ENCODE results near the gene SMIM13. TPM values are rescaled to one million over a fixed set of nuclear protein-coding genes. Genes with fewer than 3 reads are reported as not detected.

Gene SMIM13
- total RNA-seq, 1 donor from 2014 or later: 24.2 TPM

GRCh38 chr6:11144393-11144851, 50.8 kb downstream of the SMIM13 start:
- TF ChIP-seq, protein P1, sequence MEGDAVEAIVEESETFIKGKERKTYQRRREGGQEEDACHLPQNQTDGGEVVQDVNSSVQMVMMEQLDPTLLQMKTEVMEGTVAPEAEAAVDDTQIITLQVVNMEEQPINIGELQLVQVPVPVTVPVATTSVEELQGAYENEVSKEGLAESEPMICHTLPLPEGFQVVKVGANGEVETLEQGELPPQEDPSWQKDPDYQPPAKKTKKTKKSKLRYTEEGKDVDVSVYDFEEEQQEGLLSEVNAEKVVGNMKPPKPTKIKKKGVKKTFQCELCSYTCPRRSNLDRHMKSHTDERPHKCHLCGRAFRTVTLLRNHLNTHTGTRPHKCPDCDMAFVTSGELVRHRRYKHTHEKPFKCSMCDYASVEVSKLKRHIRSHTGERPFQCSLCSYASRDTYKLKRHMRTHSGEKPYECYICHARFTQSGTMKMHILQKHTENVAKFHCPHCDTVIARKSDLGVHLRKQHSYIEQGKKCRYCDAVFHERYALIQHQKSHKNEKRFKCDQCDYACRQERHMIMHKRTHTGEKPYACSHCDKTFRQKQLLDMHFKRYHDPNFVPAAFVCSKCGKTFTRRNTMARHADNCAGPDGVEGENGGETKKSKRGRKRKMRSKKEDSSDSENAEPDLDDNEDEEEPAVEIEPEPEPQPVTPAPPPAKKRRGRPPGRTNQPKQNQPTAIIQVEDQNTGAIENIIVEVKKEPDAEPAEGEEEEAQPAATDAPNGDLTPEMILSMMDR (IDR thresholded peaks at IDR 0.05; ENCODE audit: insufficient read depth, low read depth, low read length): peak; percentile 98
- TF ChIP-seq EZH2 (IDR thresholded peaks at IDR 0.05; ENCODE audit: insufficient read depth, low read length): no peak

GRCh38 chr6:11146117-11146826, 52.6 kb downstream of the SMIM13 start:
- DNase-seq (ENCODE audit: low read depth) (no peak), FAIRE-seq (no peak)
- Mint-ChIP-seq H3K4me3 (ENCODE audit: unreplicated experiment) (no peak overlapping the region), H3K36me3 (ENCODE audit: low read depth, unreplicated experiment) (no peaks in the 10 kb centered on the region), H3K4me1 (ENCODE audit: low read depth, unreplicated experiment) (peaks cover 8% of the 10 kb centered on the region), H3K27me3 (ENCODE audit: low read depth, unreplicated experiment) (no peaks in the 10 kb centered on the region), H3K9me3 (ENCODE audit: unreplicated experiment) (no peaks in the 10 kb centered on the region), H3K27ac (ENCODE audit: unreplicated experiment) (no peak overlapping the region)
- no peak overlapping the region for H3K4me2 ChIP-seq (ENCODE audit: low read length)
- H3K27me3 ChIP-seq (ENCODE audit: insufficient read depth, low read length): no peaks in the 10 kb centered on the region
- no peak overlapping the region for H3K9ac ChIP-seq (ENCODE audit: low read length)
- no peaks in the 10 kb centered on the region for H3K36me3 ChIP-seq (ENCODE audit: insufficient read depth, low read length)
- H3K27ac ChIP-seq (ENCODE audit: low read depth, low read length): no peak overlapping the region
- TF ChIP-seq, protein P1 (IDR thresholded peaks at IDR 0.05; ENCODE audit: insufficient read depth, low read depth, low read length): no peak
- no peak for TF ChIP-seq EZH2 (IDR thresholded peaks at IDR 0.05; ENCODE audit: insufficient read depth, low read length)
- H4K20me1 ChIP-seq (ENCODE audit: insufficient read depth, low read length): no peaks in the 10 kb centered on the region
- H3K79me2 ChIP-seq (ENCODE audit: insufficient read depth, low read length): no peaks in the 10 kb centered on the region
- peaks cover 8% of the 10 kb centered on the region for H3K4me1 ChIP-seq (ENCODE audit: insufficient read depth, low read length)
- H3K9me3 ChIP-seq (ENCODE audit: insufficient read depth, low read depth, low read length): no peaks in the 10 kb centered on the region
- H2AFZ ChIP-seq (ENCODE audit: low read depth, low read length): no peak overlapping the region
- no peak overlapping the region for H3K4me3 ChIP-seq (ENCODE audit: insufficient read depth, low read depth, low read length)

More at GRCh38 chr6:11144393-11144851, 50.8 kb downstream of the SMIM13 start:
- Histone ChIP-seq H4K20me1 (ENCODE audit: insufficient read depth, low read length) (no peaks in the 10 kb centered on the region), H3K27me3 (ENCODE audit: insufficient read depth, low read length) (no peaks in the 10 kb centered on the region), H3K36me3 (ENCODE audit: insufficient read depth, low read length) (no peaks in the 10 kb centered on the region), H3K27ac (ENCODE audit: low read depth, low read length) (no peak overlapping the region), H2AFZ (ENCODE audit: low read depth, low read length) (no peak overlapping the region), H3K9me3 (ENCODE audit: insufficient read depth, low read depth, low read length) (no peaks in the 10 kb centered on the region), H3K4me2 (ENCODE audit: low read length) (no peak overlapping the region), H3K9ac (ENCODE audit: low read length) (no peak overlapping the region), H3K4me3 (ENCODE audit: insufficient read depth, low read depth, low read length) (no peak overlapping the region), H3K4me1 (ENCODE audit: insufficient read depth, low read length) (peaks cover 10% of the 10 kb centered on the region), H3K79me2 (ENCODE audit: insufficient read depth, low read length) (no peaks in the 10 kb centered on the region)
- FAIRE-seq: no peak
- Mint-ChIP-seq H3K9me3 (ENCODE audit: unreplicated experiment) (no peaks in the 10 kb centered on the region), H3K4me1 (ENCODE audit: low read depth, unreplicated experiment) (peaks cover 17% of the 10 kb centered on the region), H3K4me3 (ENCODE audit: unreplicated experiment) (no peak overlapping the region), H3K36me3 (ENCODE audit: low read depth, unreplicated experiment) (no peaks in the 10 kb centered on the region), H3K27ac (ENCODE audit: unreplicated experiment) (no peak overlapping the region), H3K27me3 (ENCODE audit: low read depth, unreplicated experiment) (no peaks in the 10 kb centered on the region)
- DNase-seq (ENCODE audit: low read depth): peak; percentile 47

DNA sequence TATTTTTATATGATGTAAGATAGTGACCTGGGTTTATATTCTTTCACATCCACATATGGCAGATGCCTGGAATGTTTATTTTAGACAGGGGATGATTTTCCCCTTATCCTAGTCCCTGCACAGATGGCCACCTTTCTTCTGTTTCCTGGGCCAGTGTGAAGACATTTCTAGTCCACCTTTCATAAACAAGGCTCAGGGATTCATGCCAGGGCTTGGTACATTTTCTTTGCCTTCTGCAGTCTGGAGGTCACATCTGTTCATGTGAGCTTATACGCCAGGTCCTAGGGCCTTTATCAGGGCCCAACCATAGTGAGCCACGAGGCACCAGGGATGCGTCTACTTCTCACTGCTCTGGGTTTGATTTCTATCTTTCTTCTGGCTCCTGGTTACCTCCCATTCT, 55.9 kb downstream of the SMIM13 start:
- no peak overlapping the region for H3K4me2 ChIP-seq (ENCODE audit: low read length)
- no peaks in the 10 kb centered on the region for H3K36me3 ChIP-seq (ENCODE audit: insufficient read depth, low read length)
- no peaks in the 10 kb centered on the region for H3K27me3 ChIP-seq (ENCODE audit: insufficient read depth, low read length)
- H3K27ac ChIP-seq (ENCODE audit: low read depth, low read length): no peak overlapping the region
- Mint-ChIP-seq H3K36me3 (ENCODE audit: low read depth, unreplicated experiment) (peaks cover 1% of the 10 kb centered on the region), H3K9me3 (ENCODE audit: unreplicated experiment) (no peaks in the 10 kb centered on the region), H3K4me3 (ENCODE audit: unreplicated experiment) (no peak overlapping the region), H3K4me1 (ENCODE audit: low read depth, unreplicated experiment) (no peaks in the 10 kb centered on the region), H3K27me3 (ENCODE audit: low read depth, unreplicated experiment) (no peaks in the 10 kb centered on the region), H3K27ac (ENCODE audit: unreplicated experiment) (no peak overlapping the region)
- H3K9me3 ChIP-seq (ENCODE audit: insufficient read depth, low read depth, low read length): no peaks in the 10 kb centered on the region
- FAIRE-seq (no peak), DNase-seq (ENCODE audit: low read depth) (no peak)
- no peak overlapping the region for H3K9ac ChIP-seq (ENCODE audit: low read length)
- no peak for TF ChIP-seq EZH2 (IDR thresholded peaks at IDR 0.05; ENCODE audit: insufficient read depth, low read length)
- TF ChIP-seq, protein P1 (IDR thresholded peaks at IDR 0.05; ENCODE audit: insufficient read depth, low read depth, low read length): no peak
- no peaks in the 10 kb centered on the region for H3K79me2 ChIP-seq (ENCODE audit: insufficient read depth, low read length)
- H3K4me1 ChIP-seq (ENCODE audit: insufficient read depth, low read length): no peaks in the 10 kb centered on the region
- no peak overlapping the region for H2AFZ ChIP-seq (ENCODE audit: low read depth, low read length)
- no peak overlapping the region for H3K4me3 ChIP-seq (ENCODE audit: insufficient read depth, low read depth, low read length)
- H4K20me1 ChIP-seq (ENCODE audit: insufficient read depth, low read length): no peaks in the 10 kb centered on the region
